HG03442 (cell line): ENCODE measurements around the gene SEC23A.
A peak's percentile ranks its signal among the peaks of the same experiment; 100 is the strongest.
"Not testable (repeated sequence)": the region's sequence is repeated elsewhere in the genome, so short reads cannot be mapped to it uniquely, and the experiment has no call there.

Source experiments
- ATAC-seq: cut with Tn5 transposase; IDR thresholded peaks from one replicate; pipeline ENCODE4 v1.9.1; 2021; ENCODE audit warnings: mild to moderate bottlenecking, moderate library complexity; ENCODE audit not compliant: unreplicated experiment

SEC23A gene

GRCh38 chr14:39102969-39103957, at the start of gene SEC23A:
Gene SEC23A, minus strand, starts transcription at chr14:39103235. Its CDS starts 7,117 bp downstream, at chr14:39096118.
- peak; percentile 87 for ATAC-seq

- no peak for ATAC-seq
These were observed 42.4 kb upstream of the SEC23A start for GRCh38 chr14:39145266-39145966.

DNA sequence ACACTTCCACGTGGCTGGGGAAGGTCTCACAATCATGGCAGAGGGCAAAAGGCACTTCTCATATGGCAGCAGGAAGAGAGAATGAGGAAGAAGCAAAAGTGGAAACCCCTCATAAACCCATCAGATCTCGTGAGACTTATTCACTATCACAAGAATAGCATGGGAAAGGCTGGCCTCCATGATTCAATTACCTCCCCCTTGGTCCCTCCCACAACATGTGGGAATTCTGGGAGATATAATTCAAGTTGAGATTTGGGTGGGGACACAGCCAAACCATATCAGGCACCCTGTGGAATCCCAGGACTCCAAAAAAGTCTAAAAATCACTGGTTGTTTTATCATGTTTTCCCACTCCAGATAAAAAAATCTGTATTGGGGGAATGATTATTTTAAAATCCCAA, 40.2 kb upstream of the SEC23A start:
- ATAC-seq = not testable (repeated sequence)

- not testable (repeated sequence) for ATAC-seq
These were observed 38.6 kb upstream of the SEC23A start for GRCh38 chr14:39141623-39142022.

DNA sequence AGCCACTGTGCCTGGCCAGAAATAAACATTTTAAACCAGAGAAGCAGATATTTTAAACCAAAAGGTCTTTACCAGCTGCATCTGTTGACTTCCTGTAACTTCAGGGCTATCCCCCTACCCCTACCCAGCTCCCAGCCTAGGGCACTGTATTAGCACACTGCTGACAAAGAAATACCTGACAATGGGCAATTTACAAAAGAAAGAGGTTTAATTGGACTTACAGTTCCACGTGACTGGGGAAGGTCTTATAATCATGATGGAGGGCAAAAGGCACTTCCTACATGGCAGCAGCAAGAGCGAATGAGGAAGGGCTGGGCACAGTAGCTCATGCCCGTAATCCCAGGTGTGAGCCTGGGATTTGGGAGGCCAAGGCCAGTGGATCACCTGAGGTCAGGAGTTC, 37.1 kb upstream of the SEC23A start:
- ATAC-seq = no peak

- ATAC-seq = no peak
These were observed 35.4 kb upstream of the SEC23A start for GRCh38 chr14:39138440-39138839.

GRCh38 chr14:39137835-39138234, 34.8 kb upstream of the SEC23A start:
- not testable (repeated sequence) for ATAC-seq

DNA sequence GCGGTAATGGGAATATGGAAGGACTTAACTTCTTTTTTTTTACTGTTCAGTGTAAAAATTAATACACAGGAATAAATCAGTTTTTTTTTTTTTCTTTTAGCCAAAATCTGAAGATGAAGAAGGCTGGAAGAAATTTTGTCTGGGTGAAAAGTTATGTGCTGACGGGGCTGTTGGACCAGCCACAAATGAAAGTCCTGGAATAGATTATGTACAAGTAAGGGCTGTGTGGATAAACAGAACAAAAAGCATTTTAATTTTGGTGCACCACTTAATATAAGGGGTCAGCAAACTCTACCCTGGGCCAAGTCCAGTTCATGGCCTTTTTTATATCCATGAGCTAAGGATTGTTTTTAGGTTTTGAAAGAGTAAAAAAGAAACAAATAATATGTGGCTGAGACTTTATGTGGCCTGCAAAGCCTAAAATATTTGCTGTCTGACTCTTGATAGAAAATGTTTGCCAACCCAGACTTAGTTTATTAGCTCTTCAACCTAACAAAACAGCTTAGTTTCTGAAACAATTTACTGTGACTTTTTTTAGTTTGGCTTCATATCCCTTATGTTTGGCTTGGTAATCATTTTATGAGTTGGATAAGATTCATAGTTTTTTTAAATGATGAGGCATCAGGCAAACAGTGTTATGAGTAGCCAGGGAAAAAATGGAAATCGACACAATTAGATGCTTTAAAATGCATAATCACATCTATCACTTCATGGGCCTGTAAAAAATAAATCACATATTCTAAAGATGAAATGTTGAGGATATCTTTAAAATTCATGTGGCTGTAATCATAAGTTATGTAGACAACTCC, 19.5 kb upstream of the SEC23A start:
- ATAC-seq = no peak

DNA sequence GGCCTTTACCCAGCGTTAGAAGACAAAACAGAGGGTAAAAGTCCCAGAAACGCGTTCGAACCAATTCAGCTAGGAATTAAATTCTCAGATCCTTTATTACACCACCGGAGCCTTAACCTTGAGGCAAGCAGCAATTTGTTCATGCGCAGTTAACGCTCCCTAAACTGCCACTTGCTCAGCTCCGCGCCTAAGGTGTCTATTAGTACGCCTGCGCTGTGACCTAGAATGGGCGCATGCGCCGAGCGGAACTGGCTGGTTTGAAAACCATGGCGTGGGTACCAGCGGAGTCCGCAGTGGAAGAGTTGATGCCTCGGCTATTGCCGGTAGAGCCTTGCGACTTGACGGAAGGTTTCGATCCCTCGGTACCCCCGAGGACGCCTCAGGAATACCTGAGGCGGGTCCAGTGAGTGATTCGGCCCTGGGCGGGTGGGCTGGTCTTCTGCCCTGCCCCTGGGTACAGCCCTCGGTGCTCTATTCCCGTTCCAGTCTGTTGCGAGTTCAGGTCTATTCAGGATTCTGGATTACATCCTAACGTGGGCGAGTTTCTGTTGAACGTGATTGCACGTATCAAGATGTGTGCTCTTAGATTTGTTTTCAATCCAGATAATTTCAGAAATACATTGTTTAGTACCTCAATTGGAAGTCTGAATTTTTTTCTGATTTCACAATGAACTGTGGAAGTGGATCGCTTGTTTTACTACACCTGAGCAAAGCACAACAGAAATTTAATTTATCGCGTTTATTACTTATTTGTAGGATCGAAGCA, 11.2 kb upstream of the SEC23A start, which contains the start of gene GEMIN2:
Gene GEMIN2, plus strand, starts transcription at position 251 of the 766 bp plus-strand sequence. Its CDS starts 16 bp downstream, at position 267.
- ATAC-seq = peak; percentile 93

DNA sequence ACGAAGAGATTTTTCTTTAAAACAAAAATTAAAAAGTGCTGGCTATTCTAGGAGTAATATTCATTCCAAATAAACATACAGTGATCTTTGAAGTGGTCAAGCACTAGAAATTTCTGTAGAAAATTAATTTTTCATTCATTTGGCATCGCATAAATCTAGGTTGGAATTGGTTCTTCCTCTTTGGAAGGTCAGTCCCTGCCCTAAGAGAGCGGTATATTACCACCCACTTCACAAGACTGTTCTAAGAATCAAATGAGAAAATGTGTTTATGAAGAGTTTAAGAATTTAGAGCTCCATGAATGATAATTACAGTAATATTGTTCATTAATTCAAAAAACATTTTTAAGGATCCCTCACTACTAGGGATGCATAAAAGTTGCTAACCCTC, 10.6 kb upstream of the SEC23A start:
- no peak for ATAC-seq

DNA sequence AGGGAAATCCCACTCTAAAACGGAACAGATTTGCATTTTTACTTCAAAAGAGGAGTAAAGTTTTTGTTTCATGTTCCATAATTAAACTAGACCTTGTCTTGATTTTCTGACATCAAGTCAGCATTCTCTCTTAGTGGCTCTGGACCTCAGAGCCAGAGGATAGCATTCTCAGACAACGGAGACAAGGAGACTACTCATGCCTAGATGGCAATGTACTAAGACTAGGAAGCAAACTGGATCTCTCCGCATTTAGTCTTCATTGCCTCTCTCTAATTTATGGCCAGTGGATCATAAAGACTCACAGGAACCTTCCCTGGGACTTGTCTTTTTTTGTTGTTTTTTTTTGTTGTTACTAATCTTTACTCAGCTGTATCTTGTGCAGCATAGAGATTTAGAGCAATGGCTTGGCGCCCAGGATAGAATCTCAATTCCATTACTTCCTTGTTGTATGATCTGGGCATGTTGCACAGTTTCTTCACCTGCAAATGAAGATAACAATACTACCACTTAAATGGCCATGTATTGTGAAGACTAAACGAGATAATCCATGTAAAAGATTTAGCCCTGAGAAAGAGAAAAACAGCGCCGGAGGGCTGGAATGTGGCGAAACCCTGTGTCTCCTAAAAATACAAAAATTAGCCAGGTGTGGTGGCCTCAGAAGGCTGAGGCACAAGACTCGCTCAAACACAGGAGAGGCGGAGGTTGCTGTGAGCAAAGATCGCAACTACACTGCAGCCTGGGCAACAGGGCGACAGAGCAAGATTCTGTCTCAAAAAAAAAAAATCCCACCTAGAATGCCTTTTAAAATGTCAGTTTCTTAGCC, 7.1 kb upstream of the SEC23A start:
- no peak for ATAC-seq

- ATAC-seq = no peak
These were observed 5.8 kb upstream of the SEC23A start for GRCh38 chr14:39108791-39109190.

DNA sequence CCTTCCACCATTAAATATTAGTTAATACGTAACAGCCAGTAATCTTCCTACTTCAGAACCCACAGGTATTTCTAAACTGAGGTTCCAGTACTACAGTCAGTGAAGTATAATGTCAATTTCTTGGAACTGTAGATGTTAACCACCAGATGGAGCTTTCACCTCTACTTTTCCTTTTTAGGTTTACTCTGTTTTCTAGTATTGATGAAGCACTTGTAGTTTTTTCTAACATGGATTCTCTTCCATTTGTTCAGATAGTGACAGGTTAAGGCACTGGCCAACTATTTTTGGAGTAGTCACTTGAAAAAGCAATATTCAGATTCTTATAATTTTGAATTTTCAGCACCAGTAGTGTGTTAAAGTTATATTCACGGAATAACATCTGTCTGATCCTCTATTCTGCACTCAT, 4.6 kb upstream of the SEC23A start:
- ATAC-seq = no peak

DNA sequence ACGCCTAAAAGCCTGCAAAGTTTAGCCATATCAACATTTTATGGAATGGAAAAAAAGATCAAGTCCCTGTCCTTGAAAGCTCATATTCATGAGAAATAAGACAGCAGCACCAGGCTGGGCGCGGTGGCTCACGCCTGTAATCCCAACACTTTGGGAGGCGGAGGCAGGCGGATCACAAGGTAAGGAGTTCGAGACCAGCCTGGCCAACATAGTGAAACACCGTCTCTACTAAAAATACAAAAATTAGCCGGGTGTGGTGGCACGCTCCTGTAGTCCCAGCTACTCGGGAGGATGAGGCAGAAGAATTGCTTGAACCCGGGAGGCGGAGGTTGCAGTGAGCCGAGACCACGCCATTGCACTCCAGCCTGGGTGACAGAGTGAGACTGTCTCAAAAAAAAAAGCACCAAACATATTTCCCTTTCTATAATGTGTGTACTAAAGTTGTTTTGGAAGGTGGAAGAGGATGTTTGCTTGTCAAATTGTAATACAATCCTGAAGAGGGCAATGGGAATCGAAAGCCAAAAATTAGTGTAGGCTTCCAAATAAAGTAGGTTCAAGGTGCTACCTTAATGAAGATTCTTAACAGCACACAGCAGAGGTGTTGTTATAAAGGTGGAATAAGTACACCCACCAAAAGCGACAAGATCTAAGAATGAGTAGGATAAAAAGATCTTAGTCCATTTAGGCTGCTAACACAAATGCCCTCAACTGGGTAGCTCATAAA, 1.2 kb upstream of the SEC23A start:
- ATAC-seq = not testable (repeated sequence)

GRCh38 chr14:39102265-39102968, 618 bp downstream of the SEC23A start:
- ATAC-seq = peak; percentile 23

DNA sequence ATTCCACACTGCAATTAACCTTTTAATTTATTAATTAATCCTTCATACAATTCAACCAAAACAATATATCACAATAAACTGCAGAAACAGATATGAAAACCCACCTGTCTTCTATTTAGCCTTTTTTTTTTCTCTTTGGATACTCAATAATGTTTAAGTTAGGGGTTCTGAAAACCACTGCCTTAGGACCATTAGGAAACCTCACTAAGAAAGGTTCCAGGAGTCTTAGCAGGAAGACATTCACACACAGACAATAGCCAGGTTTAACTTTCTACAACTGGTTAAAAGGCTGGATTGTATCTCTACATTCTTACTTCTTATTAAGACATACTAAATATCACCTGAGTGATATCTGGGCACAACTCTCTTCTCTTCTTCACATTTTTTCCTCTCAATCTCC, 3.3 kb downstream of the SEC23A start:
- ATAC-seq = no peak

GRCh38 chr14:39099215-39099614, 3.8 kb downstream of the SEC23A start:
- not testable (repeated sequence) for ATAC-seq

- ATAC-seq = peak; percentile 54
These were observed 5.9 kb downstream of the SEC23A start for GRCh38 chr14:39097159-39097558.
